ENCODE data around the gene SYT17.

SYT17 gene

DNA sequence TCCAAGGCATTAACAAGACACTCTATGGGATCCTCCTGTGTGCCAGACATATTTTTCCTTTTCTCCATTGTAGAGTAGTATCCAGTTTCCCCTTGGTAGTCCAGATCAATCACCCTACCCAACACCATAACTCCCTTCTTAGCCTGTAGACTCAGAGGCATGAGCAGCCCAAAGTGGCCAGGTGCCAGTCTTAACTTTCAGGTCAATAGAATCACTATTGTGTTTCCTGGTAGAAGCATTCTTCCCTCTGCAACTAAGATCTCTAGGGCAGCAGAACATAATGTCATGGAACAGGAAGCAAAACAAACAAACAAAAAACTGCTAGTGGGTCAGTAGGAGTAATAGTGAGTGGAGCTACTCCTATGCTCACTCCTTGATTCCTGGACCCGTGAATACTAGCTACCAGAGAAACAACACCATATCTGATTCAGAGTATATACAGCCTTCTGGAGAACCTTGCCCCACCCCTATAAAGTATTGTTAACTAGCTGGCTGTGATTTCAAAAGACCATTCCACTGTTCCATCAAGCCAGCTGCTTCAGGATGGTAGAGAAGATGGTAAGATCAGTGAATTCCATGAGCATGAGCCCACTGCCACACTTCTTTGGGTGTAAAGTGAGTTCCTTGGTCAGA, 106.2 kb downstream of the SYT17 start:
- no peaks in the 10 kb centered on the region for H3K36me3 ChIP-seq (ENCODE audit: control insufficient read depth, insufficient read depth, low read length)
- H3K4me3 ChIP-seq (ENCODE audit: insufficient read depth, low read depth, low read length, poor library complexity, severe bottlenecking), result no peak overlapping the region
- H3K9me3 ChIP-seq (ENCODE audit: control insufficient read depth, low read length), result no peaks in the 10 kb centered on the region
- no peak for DNase-seq
- no peaks in the 10 kb centered on the region for H3K27me3 ChIP-seq (replicated peaks; ENCODE audit: control insufficient read depth, insufficient read depth, low read length, poor library complexity, severe bottlenecking)
- no peaks in the 10 kb centered on the region for H3K4me1 ChIP-seq (ENCODE audit: control insufficient read depth, insufficient read depth, low read length, poor library complexity, severe bottlenecking)
- no peak overlapping the region for H3K27ac ChIP-seq (ENCODE audit: insufficient read depth, low read length, poor library complexity, severe bottlenecking)

DNA sequence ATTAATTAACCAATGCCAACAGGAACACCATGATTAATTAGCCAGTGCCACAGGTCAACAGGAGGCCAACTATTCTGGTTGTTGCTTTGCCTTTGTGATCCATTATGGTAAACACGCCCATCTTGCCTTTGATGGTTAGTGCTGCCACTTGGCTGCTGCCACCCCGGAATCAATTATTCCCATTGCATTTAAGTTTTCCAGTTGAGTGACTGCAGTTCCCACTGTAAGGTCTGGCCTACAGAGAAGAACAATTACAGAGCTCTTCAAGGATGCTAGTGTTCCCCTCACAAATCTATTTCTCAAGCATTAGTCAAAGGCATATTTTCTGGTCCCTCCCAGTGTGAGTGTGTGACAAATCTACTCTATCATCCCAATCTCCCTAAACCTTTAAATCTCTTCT, 110.4 kb downstream of the SYT17 start:
- no peaks in the 10 kb centered on the region for H3K4me1 ChIP-seq (ENCODE audit: control insufficient read depth, insufficient read depth, low read length, poor library complexity, severe bottlenecking)
- H3K27ac ChIP-seq (ENCODE audit: insufficient read depth, low read length, poor library complexity, severe bottlenecking), result no peak overlapping the region
- no peak for DNase-seq
- H3K27me3 ChIP-seq (replicated peaks; ENCODE audit: control insufficient read depth, insufficient read depth, low read length, poor library complexity, severe bottlenecking), result no peaks in the 10 kb centered on the region
- H3K4me3 ChIP-seq (ENCODE audit: insufficient read depth, low read depth, low read length, poor library complexity, severe bottlenecking), result no peak overlapping the region
- no peaks in the 10 kb centered on the region for H3K9me3 ChIP-seq (ENCODE audit: control insufficient read depth, low read length)
- no peaks in the 10 kb centered on the region for H3K36me3 ChIP-seq (ENCODE audit: control insufficient read depth, insufficient read depth, low read length)

DNA sequence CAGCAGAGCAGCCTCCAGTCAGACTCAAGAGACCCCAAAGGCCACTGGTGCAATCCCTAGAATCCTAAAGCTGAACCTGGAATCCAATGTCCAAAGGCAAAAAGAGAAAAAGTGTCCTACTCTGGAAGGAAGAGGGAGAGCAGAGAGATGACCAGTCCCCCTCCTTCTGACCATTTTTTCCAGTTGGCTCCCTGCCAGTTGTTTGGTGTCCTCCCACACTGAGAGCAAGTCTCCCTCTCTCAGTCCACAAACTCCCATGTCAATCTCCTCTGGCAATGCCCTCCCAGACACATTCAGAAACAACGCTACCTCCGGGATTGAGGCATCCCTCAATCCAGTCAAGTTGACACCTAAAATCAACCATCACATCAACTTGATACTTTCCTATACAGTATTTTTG, 113.2 kb downstream of the SYT17 start:
- Histone ChIP-seq H3K4me1 (ENCODE audit: control insufficient read depth, insufficient read depth, low read length, poor library complexity, severe bottlenecking) (no peaks in the 10 kb centered on the region), H3K27ac (ENCODE audit: insufficient read depth, low read length, poor library complexity, severe bottlenecking) (no peak overlapping the region), H3K36me3 (ENCODE audit: control insufficient read depth, insufficient read depth, low read length) (no peaks in the 10 kb centered on the region), H3K4me3 (ENCODE audit: insufficient read depth, low read depth, low read length, poor library complexity, severe bottlenecking) (no peak overlapping the region), H3K27me3 (replicated peaks; ENCODE audit: control insufficient read depth, insufficient read depth, low read length, poor library complexity, severe bottlenecking) (no peaks in the 10 kb centered on the region), H3K9me3 (ENCODE audit: control insufficient read depth, low read length) (no peaks in the 10 kb centered on the region)
- no peak for DNase-seq

DNA sequence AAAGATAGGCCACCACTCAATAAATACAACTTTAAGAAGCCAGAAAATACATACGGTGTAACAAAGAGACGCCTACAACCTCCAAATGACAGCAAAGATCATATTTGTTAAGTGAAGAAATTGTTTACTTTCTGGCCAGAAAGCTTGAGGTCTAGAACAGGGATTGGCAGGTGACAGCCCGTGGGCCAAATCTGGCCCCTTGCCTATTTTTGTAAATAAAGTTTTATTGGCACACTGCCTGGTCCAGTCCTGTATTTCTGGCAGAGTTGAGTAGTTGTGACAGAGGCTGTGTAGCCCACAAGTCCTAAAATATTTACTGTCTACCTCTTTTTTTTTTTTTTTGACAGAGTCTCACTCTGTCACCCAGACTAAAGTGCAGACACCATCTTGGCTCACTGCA, 114.1 kb downstream of the SYT17 start:
- Histone ChIP-seq H3K27me3 (replicated peaks; ENCODE audit: control insufficient read depth, insufficient read depth, low read length, poor library complexity, severe bottlenecking) (no peaks in the 10 kb centered on the region), H3K27ac (ENCODE audit: insufficient read depth, low read length, poor library complexity, severe bottlenecking) (no peak overlapping the region), H3K4me3 (ENCODE audit: insufficient read depth, low read depth, low read length, poor library complexity, severe bottlenecking) (no peak overlapping the region), H3K9me3 (ENCODE audit: control insufficient read depth, low read length) (no peaks in the 10 kb centered on the region), H3K4me1 (ENCODE audit: control insufficient read depth, insufficient read depth, low read length, poor library complexity, severe bottlenecking) (no peaks in the 10 kb centered on the region), H3K36me3 (ENCODE audit: control insufficient read depth, insufficient read depth, low read length) (no peaks in the 10 kb centered on the region)
- DNase-seq, result no peak

DNA sequence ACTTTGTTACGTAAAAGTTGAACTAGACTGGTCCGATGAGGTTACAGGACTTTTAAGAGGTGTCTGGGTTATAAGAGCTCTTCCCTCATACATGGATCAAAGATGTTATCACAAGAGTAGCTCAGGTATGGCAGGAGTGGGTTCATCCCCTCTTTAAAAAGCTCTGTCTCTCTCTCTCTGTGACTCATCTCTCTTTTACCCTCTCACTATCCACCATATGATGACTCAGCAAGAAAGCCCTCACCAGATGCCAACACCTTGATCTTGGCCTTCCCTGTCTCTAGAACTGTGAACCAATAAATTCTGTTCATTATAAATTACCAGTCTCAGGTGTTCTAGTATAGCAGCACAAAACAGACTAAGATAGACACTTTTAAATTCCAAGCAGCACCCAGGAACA, 115.6 kb downstream of the SYT17 start:
- Histone ChIP-seq H3K36me3 (ENCODE audit: control insufficient read depth, insufficient read depth, low read length) (no peaks in the 10 kb centered on the region), H3K4me1 (ENCODE audit: control insufficient read depth, insufficient read depth, low read length, poor library complexity, severe bottlenecking) (no peaks in the 10 kb centered on the region), H3K27ac (ENCODE audit: insufficient read depth, low read length, poor library complexity, severe bottlenecking) (no peak overlapping the region), H3K9me3 (ENCODE audit: control insufficient read depth, low read length) (no peaks in the 10 kb centered on the region), H3K27me3 (replicated peaks; ENCODE audit: control insufficient read depth, insufficient read depth, low read length, poor library complexity, severe bottlenecking) (no peaks in the 10 kb centered on the region), H3K4me3 (ENCODE audit: insufficient read depth, low read depth, low read length, poor library complexity, severe bottlenecking) (no peak overlapping the region)
- no peak for DNase-seq

DNA sequence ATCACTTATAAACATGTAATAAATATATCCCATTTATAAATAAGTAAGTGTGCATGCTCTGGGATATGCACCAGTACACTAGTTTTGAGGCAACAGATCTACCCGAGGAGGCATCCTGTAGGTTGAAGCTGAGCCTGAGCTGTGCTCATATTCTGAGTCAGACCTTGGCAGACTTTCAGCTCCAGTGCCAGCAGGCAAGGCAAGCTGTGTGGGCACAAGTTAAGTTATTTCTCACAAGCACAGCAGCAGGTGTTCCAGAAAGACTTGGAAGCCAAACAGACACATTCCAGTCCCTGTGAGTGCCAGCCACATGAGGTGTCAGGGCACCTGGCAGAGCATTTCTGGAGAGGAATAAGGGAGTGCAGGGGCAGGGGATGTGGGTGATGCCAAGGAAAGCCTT, 116.2 kb downstream of the SYT17 start:
- H3K27ac ChIP-seq (ENCODE audit: insufficient read depth, low read length, poor library complexity, severe bottlenecking), result no peak overlapping the region
- H3K27me3 ChIP-seq (replicated peaks; ENCODE audit: control insufficient read depth, insufficient read depth, low read length, poor library complexity, severe bottlenecking), result no peaks in the 10 kb centered on the region
- no peaks in the 10 kb centered on the region for H3K4me1 ChIP-seq (ENCODE audit: control insufficient read depth, insufficient read depth, low read length, poor library complexity, severe bottlenecking)
- no peaks in the 10 kb centered on the region for H3K9me3 ChIP-seq (ENCODE audit: control insufficient read depth, low read length)
- H3K4me3 ChIP-seq (ENCODE audit: insufficient read depth, low read depth, low read length, poor library complexity, severe bottlenecking), result no peak overlapping the region
- H3K36me3 ChIP-seq (ENCODE audit: control insufficient read depth, insufficient read depth, low read length), result no peaks in the 10 kb centered on the region
- DNase-seq, result no peak

DNA sequence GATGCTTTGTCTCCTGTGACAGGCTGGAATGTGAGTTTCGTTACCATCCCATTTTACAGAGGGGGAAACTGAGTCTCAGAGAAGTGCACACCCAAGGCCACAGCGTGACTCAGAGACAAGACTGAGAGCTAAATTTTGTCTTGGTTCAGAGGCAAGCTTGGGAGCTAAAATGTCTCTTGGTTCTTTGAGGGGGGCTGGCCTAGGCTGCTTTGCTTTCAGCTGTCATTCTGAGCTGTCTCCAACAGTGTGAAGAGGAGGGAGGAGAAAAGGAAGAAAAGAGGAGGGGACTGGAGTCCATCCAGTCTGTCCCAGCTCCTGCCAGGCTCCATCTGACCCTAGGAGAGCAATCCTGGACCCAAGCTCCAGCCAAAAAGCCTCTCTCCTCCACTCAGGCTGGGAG, 117.4 kb downstream of the SYT17 start, which contains the start of gene CLEC19A:
Gene CLEC19A, plus strand, starts transcription at position 301 of the 400 bp plus-strand sequence. CDS start 121 bp downstream, outside the sequence.
- Histone ChIP-seq H3K27ac (ENCODE audit: insufficient read depth, low read length, poor library complexity, severe bottlenecking) (no peak within 1 kb of the TSS), H3K36me3 (ENCODE audit: control insufficient read depth, insufficient read depth, low read length) (no peaks in the 10 kb centered on the region), H3K27me3 (replicated peaks; ENCODE audit: control insufficient read depth, insufficient read depth, low read length, poor library complexity, severe bottlenecking) (no peaks in the 10 kb centered on the region), H3K9me3 (ENCODE audit: control insufficient read depth, low read length) (no peaks in the 10 kb centered on the region), H3K4me3 (ENCODE audit: insufficient read depth, low read depth, low read length, poor library complexity, severe bottlenecking) (no peak within 1 kb of the TSS), H3K4me1 (ENCODE audit: control insufficient read depth, insufficient read depth, low read length, poor library complexity, severe bottlenecking) (no peaks in the 10 kb centered on the region)
- DNase-seq, result no peak

DNA sequence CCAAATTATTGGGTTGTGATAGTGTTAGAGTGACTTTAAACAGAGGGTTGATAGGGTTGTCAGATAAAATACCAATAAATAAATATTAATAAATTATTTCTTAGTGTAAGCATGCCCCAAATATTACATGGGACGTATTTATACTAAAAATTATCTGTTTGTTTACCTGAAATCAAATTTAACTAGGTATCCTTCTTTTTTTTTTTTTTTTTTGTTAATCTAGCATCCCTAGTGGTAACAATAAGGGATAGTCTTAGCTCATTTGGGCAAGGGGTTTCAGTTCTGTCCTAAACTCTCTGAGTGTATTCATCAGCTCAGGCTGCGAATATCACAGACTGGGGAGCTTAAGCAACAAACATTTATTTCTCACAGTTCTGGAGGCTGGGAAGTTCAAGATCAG, 118.8 kb downstream of the SYT17 start:
- no peak overlapping the region for H3K27ac ChIP-seq (ENCODE audit: insufficient read depth, low read length, poor library complexity, severe bottlenecking)
- H3K4me1 ChIP-seq (ENCODE audit: control insufficient read depth, insufficient read depth, low read length, poor library complexity, severe bottlenecking), result no peaks in the 10 kb centered on the region
- no peak for DNase-seq
- no peaks in the 10 kb centered on the region for H3K9me3 ChIP-seq (ENCODE audit: control insufficient read depth, low read length)
- H3K36me3 ChIP-seq (ENCODE audit: control insufficient read depth, insufficient read depth, low read length), result no peaks in the 10 kb centered on the region
- H3K27me3 ChIP-seq (replicated peaks; ENCODE audit: control insufficient read depth, insufficient read depth, low read length, poor library complexity, severe bottlenecking), result no peaks in the 10 kb centered on the region
- H3K4me3 ChIP-seq (ENCODE audit: insufficient read depth, low read depth, low read length, poor library complexity, severe bottlenecking), result no peak overlapping the region

DNA sequence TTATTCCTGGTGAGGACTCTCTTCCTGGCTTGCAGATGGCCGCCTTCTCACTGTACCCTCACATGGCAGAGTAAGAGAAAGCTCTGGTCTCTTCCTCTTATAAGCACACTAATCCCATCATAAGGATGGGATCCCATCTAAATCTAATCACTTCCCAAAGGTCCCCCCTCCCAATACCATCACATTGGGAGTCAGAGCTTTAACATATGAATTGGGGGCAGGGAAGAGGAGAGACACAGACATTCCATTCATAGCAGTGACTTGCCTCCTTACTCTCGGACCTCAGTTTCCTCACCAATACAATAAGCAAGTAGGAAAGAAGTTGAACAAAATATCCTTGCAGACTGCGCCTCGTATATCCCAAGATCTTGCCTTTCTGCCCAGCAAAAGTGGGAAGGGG, 119.2 kb downstream of the SYT17 start:
- no peak for DNase-seq
- no peak overlapping the region for H3K4me3 ChIP-seq (ENCODE audit: insufficient read depth, low read depth, low read length, poor library complexity, severe bottlenecking)
- H3K27me3 ChIP-seq (replicated peaks; ENCODE audit: control insufficient read depth, insufficient read depth, low read length, poor library complexity, severe bottlenecking), result no peaks in the 10 kb centered on the region
- no peaks in the 10 kb centered on the region for H3K36me3 ChIP-seq (ENCODE audit: control insufficient read depth, insufficient read depth, low read length)
- no peak overlapping the region for H3K27ac ChIP-seq (ENCODE audit: insufficient read depth, low read length, poor library complexity, severe bottlenecking)
- H3K9me3 ChIP-seq (ENCODE audit: control insufficient read depth, low read length), result no peaks in the 10 kb centered on the region
- no peaks in the 10 kb centered on the region for H3K4me1 ChIP-seq (ENCODE audit: control insufficient read depth, insufficient read depth, low read length, poor library complexity, severe bottlenecking)

DNA sequence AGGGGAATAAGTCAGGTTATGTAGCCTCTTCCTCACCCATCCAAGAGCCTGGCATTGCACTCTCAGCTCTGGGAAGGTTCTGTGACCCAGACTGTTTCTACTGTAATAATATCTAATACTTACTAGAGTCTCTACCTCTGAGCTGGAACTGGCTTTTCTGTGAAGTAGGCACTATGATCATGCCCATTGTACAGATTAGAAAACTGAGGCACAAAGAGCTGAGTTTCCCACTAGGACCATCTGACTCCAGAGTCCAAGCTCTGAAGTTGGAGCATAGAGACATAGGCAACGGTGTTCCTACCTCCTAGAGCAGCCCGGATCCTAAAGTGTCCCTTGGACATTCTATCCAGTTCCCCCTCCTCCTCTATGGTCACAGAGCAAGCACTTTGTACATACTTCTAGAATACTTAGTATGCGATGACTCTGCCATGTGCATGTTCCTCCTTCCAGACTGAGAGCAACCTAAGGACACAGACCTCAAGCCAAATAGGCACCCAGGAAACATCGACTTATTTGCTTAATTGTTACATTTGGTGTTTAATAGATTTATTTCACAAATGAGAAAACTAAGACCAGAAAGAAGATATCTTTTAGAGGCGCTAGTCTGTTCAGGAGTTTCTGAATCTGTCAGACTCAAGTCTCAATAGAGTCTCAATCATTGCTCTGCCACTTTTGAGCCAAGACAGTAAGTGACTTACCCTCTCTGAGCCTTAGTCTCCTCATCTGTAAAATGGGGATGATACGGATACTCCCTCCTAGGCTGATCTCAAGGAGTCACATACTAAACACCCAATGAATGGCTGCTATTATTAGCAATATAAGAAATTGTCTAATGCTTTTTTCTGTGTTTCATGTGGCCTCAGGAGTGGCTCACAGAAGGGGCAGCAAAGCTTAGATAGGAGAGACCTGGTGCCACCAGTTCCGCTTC, 121.1 kb downstream of the SYT17 start:
- Histone ChIP-seq H3K27me3 (replicated peaks; ENCODE audit: control insufficient read depth, insufficient read depth, low read length, poor library complexity, severe bottlenecking) (no peaks in the 10 kb centered on the region), H3K4me3 (ENCODE audit: insufficient read depth, low read depth, low read length, poor library complexity, severe bottlenecking) (no peak overlapping the region), H3K36me3 (ENCODE audit: control insufficient read depth, insufficient read depth, low read length) (no peaks in the 10 kb centered on the region), H3K27ac (ENCODE audit: insufficient read depth, low read length, poor library complexity, severe bottlenecking) (no peak overlapping the region), H3K4me1 (ENCODE audit: control insufficient read depth, insufficient read depth, low read length, poor library complexity, severe bottlenecking) (no peaks in the 10 kb centered on the region), H3K9me3 (ENCODE audit: control insufficient read depth, low read length) (no peaks in the 10 kb centered on the region)
- DNase-seq, result no peak

All from effector memory CD4-positive, alpha-beta T cell (primary cell).